ENCODE results near the gene UACA. TPM values are rescaled to one million over a fixed set of nuclear protein-coding genes. Genes with fewer than 3 reads are reported as not detected.

Gene UACA
- total RNA-seq, 3 donors from 2014 or later (not counting 1 experiment from before 2014, with no cell fraction given), result 1.1 to 3.1 (median 2.1) TPM

DNA sequence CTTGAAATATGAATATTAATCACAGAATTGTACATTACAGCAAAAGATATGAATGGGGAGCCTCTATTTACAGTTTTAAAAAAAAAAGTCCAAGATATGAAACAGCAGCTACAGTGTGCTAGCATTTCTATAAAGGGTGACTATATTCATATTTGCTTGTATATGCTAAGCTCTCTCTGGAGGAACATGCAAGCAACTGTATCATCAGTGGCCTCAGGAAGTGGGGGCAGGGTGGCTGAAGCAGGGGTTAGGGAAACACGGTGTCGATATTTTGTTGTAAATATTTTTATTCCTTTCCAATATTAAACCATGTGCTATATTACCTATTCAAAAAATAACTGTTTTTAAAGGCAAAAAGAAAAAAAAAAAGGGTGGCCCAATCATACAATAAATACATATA lies 2.3 kb downstream of the UACA start:
- DNase-seq (no peak), ATAC-seq (no peak)
- Histone ChIP-seq H3K27me3 (ENCODE audit: control insufficient read depth, insufficient read depth, low read length) (peaks cover 34% of the 10 kb centered on the region), H3K36me3 (ENCODE audit: control insufficient read depth, insufficient read depth, low read length) (no peaks in the 10 kb centered on the region), H3K9me3 (ENCODE audit: control insufficient read depth, insufficient read depth, low read length) (no peaks in the 10 kb centered on the region), H3K4me1 (ENCODE audit: control insufficient read depth, insufficient read depth, low read length) (peaks cover 15% of the 10 kb centered on the region), H3K27ac (ENCODE audit: low read length) (no peak overlapping the region), H3K4me3 (ENCODE audit: low read length) (no peak overlapping the region)
- H3K9me3 Mint-ChIP-seq, result no peaks in the 10 kb centered on the region
- peaks cover 28 to 53% of the 10 kb centered on the region in 2 donors for H3K27me3 Mint-ChIP-seq (ENCODE audit: low read depth in 2 of 2)
- H3K27ac Mint-ChIP-seq, result no peak overlapping the region
- H3K36me3 Mint-ChIP-seq, result no peaks in the 10 kb centered on the region
- no peak overlapping the region for H3K4me3 Mint-ChIP-seq
- H3K4me1 Mint-ChIP-seq, result peaks cover 13 to 19% of the 10 kb centered on the region in 2 donors
- no peak for TF ChIP-seq CTCF (IDR thresholded peaks at IDR 0.05)
- no CpG with 5 or more reads among the region's 2 CpGs for WGBS (ENCODE audit: insufficient coverage)
- intact Hi-C loops (cut with micrococcal nuclease), result loop anchor here (10.0 kb wide), 1 partner anchor 666 kb away; the partner anchor contains the start of gene TLE3

GRCh38 chr15:70758790-70759462 lies 4.4 kb downstream of the UACA start:
- H3K4me1 Mint-ChIP-seq, result peaks cover 10 to 17% of the 10 kb centered on the region in 2 donors
- H3K9me3 Mint-ChIP-seq, result no peaks in the 10 kb centered on the region
- peaks cover 22 to 41% of the 10 kb centered on the region in 2 donors for H3K27me3 Mint-ChIP-seq (ENCODE audit: low read depth in 2 of 2)
- no peaks in the 10 kb centered on the region for H3K36me3 ChIP-seq (ENCODE audit: control insufficient read depth, insufficient read depth, low read length)
- no peak overlapping the region for H3K27ac Mint-ChIP-seq
- 94% methylated on average over 7 of the region's 9 CpGs for WGBS (ENCODE audit: insufficient coverage)
- no peak overlapping the region for H3K27ac ChIP-seq (ENCODE audit: low read length)
- H3K4me3 Mint-ChIP-seq, result no peak overlapping the region
- ATAC-seq, result no peak
- no peaks in the 10 kb centered on the region for H3K36me3 Mint-ChIP-seq
- peaks cover 33% of the 10 kb centered on the region for H3K27me3 ChIP-seq (ENCODE audit: control insufficient read depth, insufficient read depth, low read length)
- intact Hi-C loops (cut with micrococcal nuclease), result no loop called here
- no peaks in the 10 kb centered on the region for H3K9me3 ChIP-seq (ENCODE audit: control insufficient read depth, insufficient read depth, low read length)
- TF ChIP-seq CTCF (IDR thresholded peaks at IDR 0.05), result no peak
- peaks cover 15% of the 10 kb centered on the region for H3K4me1 ChIP-seq (ENCODE audit: control insufficient read depth, insufficient read depth, low read length)
- no peak for DNase-seq
- no peak overlapping the region for H3K4me3 ChIP-seq (ENCODE audit: low read length)

DNA sequence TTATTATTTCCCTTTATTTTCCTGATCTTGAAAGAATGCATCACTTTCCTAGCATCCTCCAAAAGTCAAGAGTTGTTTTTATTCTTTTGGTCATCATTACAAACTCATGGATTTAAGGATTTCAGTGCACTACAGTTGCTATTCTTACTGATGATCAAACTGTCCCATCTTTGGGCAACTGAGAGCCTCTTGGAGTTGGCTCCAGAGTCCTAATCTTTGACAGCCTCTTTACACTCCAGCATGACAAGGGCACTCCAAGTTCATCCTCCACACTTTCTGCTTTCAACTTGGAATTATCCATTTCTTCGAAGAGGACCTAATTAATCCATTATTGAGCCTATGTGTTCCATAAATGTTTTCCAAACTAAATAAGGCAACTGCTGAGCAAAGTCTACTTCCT lies 5.7 kb downstream of the UACA start:
- intact Hi-C loops (cut with micrococcal nuclease), result no loop called here
- no peak for TF ChIP-seq CTCF (IDR thresholded peaks at IDR 0.05)
- Histone ChIP-seq H3K27ac (ENCODE audit: low read length) (no peak overlapping the region), H3K36me3 (ENCODE audit: control insufficient read depth, insufficient read depth, low read length) (no peaks in the 10 kb centered on the region), H3K4me3 (ENCODE audit: low read length) (no peak overlapping the region), H3K9me3 (ENCODE audit: control insufficient read depth, insufficient read depth, low read length) (no peaks in the 10 kb centered on the region), H3K27me3 (ENCODE audit: control insufficient read depth, insufficient read depth, low read length) (peaks cover 27% of the 10 kb centered on the region), H3K4me1 (ENCODE audit: control insufficient read depth, insufficient read depth, low read length) (peaks cover 4% of the 10 kb centered on the region)
- Mint-ChIP-seq H3K27ac (no peak overlapping the region), H3K27me3 (ENCODE audit: low read depth in 2 of 2) (peaks cover 18 to 36% of the 10 kb centered on the region in 2 donors), H3K9me3 (no peaks in the 10 kb centered on the region), H3K4me3 (no peak overlapping the region), H3K36me3 (no peaks in the 10 kb centered on the region), H3K4me1 (peaks cover 6 to 8% of the 10 kb centered on the region in 2 donors)
- no peak for ATAC-seq
- 94% methylated on average over 1 of the region's 1 CpG for WGBS (ENCODE audit: insufficient coverage)
- no peak for DNase-seq

DNA sequence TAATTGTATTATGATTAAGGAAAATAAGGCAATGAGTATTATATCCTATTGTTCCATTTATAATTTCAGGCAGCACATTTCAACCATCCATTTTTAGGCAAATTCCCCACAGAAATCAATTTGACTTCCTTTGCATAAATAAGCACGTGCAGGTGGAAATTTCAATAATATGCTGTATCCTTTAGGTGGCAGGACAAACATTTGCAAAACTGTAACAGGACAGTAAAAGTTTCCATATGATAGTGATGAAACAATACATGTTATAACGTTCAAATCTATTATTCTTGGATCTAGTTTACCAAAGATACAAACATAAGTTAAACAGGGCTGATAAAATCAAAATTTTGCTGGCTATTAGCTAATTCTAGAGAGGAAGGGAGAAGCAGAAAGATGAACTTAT lies 8.5 kb downstream of the UACA start:
- peaks cover 5% of the 10 kb centered on the region for H3K27me3 ChIP-seq (ENCODE audit: control insufficient read depth, insufficient read depth, low read length)
- H3K36me3 Mint-ChIP-seq, result no peaks in the 10 kb centered on the region
- intact Hi-C loops (cut with micrococcal nuclease), result no loop called here
- DNase-seq (no peak), ATAC-seq (no peak)
- H3K9me3 ChIP-seq (ENCODE audit: control insufficient read depth, insufficient read depth, low read length), result no peaks in the 10 kb centered on the region
- peaks cover 9 to 28% of the 10 kb centered on the region in 2 donors for H3K27me3 Mint-ChIP-seq (ENCODE audit: low read depth in 2 of 2)
- no peak overlapping the region for H3K4me3 Mint-ChIP-seq
- TF ChIP-seq CTCF (IDR thresholded peaks at IDR 0.05), result no peak
- no peaks in the 10 kb centered on the region for H3K36me3 ChIP-seq (ENCODE audit: control insufficient read depth, insufficient read depth, low read length)
- no peaks in the 10 kb centered on the region for H3K4me1 ChIP-seq (ENCODE audit: control insufficient read depth, insufficient read depth, low read length)
- peaks cover 0 to 11% of the 10 kb centered on the region in 2 donors for H3K4me1 Mint-ChIP-seq
- no peak overlapping the region for H3K4me3 ChIP-seq (ENCODE audit: low read length)
- H3K27ac ChIP-seq (ENCODE audit: low read length), result no peak overlapping the region
- H3K9me3 Mint-ChIP-seq, result no peaks in the 10 kb centered on the region
- 83% methylated on average over 1 of the region's 2 CpGs for WGBS (ENCODE audit: insufficient coverage)
- no peak overlapping the region for H3K27ac Mint-ChIP-seq
